PC-3 (cell line): Measurements from ENCODE around the gene DPH2. TPM values are rescaled to one million over a fixed set of nuclear protein-coding genes. Genes with fewer than 3 reads are reported as not detected.

ENCODE experiments used
- ATAC-seq: fragments of 200-7000 bp; cut with Tn5 transposase; 2 replicates; pipeline ENCODE4 v1.9.1; 2020; ENCODE audit warnings: mild to moderate bottlenecking, moderate library complexity
- BruUV-seq: library from RNA; stranded (reverse); fragments of 400-500 nt; replicated peaks from 2 replicates; lab custom pipeline; 2021; lab: Mats Ljungman, UMichigan
- CTCF ChIA-PET: fragments of 300-600 bp; sonication (Branson Sonifier 250); formaldehyde crosslinking; loops from one replicate; lab custom pipeline; 2022; ENCODE audit warnings: antibody characterized with exemption; lab: Charles Lee
- POLR2A ChIA-PET: fragments of 300-600 bp; sonication (Branson Sonifier 250); formaldehyde crosslinking; loops from one replicate; lab custom pipeline; 2022; ENCODE audit warnings: antibody characterized with exemption; ENCODE audit not compliant: unreplicated experiment; lab: Charles Lee
- DNase-seq: peaks from one replicate; pipeline ENCODE4 v3.0.0-alpha.2; 2015
- H2AFZ ChIP-seq: fragments of 300-600 bp; sonication (generic); 2 replicates; pipeline ENCODE4 v1.6.0; 2016; ENCODE audit warnings: antibody characterized with exemption, low read length
- H3F3A ChIP-seq: fragments of 300-600 bp; sonication (generic); one replicate; pipeline ENCODE4 v1.6.0; 2017; ENCODE audit warnings: antibody characterized with exemption, low read length, control low read depth, mild to moderate bottlenecking; ENCODE audit not compliant: unreplicated experiment
- H3K27ac ChIP-seq: fragments of 300-600 bp; sonication (generic); 2 replicates; pipeline ENCODE4 v1.5.1; 2016; ENCODE audit warnings: mild to moderate bottlenecking, low read length
- H3K27me3 ChIP-seq: fragments of 300-600 bp; sonication (generic); 2 replicates; pipeline ENCODE4 v1.6.1; 2016; ENCODE audit warnings: low read length, mixed read lengths
- H3K36me3 ChIP-seq: fragments of 300-600 bp; sonication (generic); 2 replicates; pipeline ENCODE4 v1.6.1; 2016; ENCODE audit warnings: low read depth, mixed run types, low read length, mixed read lengths
- H3K4me1 ChIP-seq: fragments of 300-600 bp; sonication (generic); 2 replicates; pipeline ENCODE4 v1.5.1; 2016; ENCODE audit warnings: low read length; ENCODE audit not compliant: insufficient read depth
- H3K4me2 ChIP-seq: fragments of 300-600 bp; sonication (generic); 2 replicates; pipeline ENCODE4 v1.6.0; 2016; ENCODE audit warnings: low read length
- H3K4me3 ChIP-seq: fragments of 300-600 bp; sonication (generic); 2 replicates; pipeline ENCODE4 v1.5.1; 2016; ENCODE audit warnings: mild to moderate bottlenecking, low read length, mixed read lengths
- H3K79me2 ChIP-seq: fragments of 300-600 bp; sonication (generic); 2 replicates; pipeline ENCODE4 v1.6.1; 2017; ENCODE audit warnings: low read length, mixed read lengths
- H3K9ac ChIP-seq: fragments of 300-600 bp; sonication (generic); 2 replicates; pipeline ENCODE4 v1.6.0; 2016; ENCODE audit warnings: mild to moderate bottlenecking, low read length
- H3K9me2 ChIP-seq: fragments of 300-600 bp; sonication (generic); replicated peaks from 2 replicates; pipeline ENCODE4 v1.6.1; 2016; ENCODE audit warnings: mixed run types, low read length, mixed read lengths
- H3K9me3 ChIP-seq: fragments of 300-600 bp; sonication (generic); 2 replicates; pipeline ENCODE4 v1.6.1; 2016; ENCODE audit warnings: low read length, mixed read lengths
- H4K20me1 ChIP-seq: fragments of 300-600 bp; sonication (generic); 2 replicates; pipeline ENCODE4 v1.6.1; 2016; ENCODE audit warnings: low read length, mixed read lengths
- CTCF ChIP-seq: fragments of 300-600 bp; sonication (generic); conservative IDR thresholded peaks from 2 replicates; pipeline ENCODE4 v1.5.1; 2017; ENCODE audit warnings: antibody characterized with exemption, low read depth, mild to moderate bottlenecking, low read length
- EZH2 ChIP-seq: fragments of 300-600 bp; sonication (generic); IDR thresholded peaks from one replicate; pipeline ENCODE4 v1.6.1; 2017; ENCODE audit warnings: antibody characterized with exemption, mild to moderate bottlenecking, low read length; ENCODE audit not compliant: unreplicated experiment
- EZH2phosphoT487 ChIP-seq: fragments of 300-600 bp; sonication (generic); IDR thresholded peaks from 2 replicates; pipeline ENCODE4 v1.6.1; 2018; ENCODE audit warnings: mild to moderate bottlenecking, antibody characterized with exemption, low read length, borderline replicate concordance
- intact Hi-C: fragments of 100-400 bp; cut with micrococcal nuclease; formaldehyde crosslinking; loops from 2 replicates; pipeline ENCODE4 v1.9.0; 2023
- total RNA-seq: library from RNA; depleted of rRNA; stranded (reverse); fragments of >200 nt; gene quantifications from 2 replicates; pipeline ENCODE4 v1.2.3, GENCODE V29; 2014

DPH2 gene
- total RNA-seq, 1 experiment from 2014 or later: 46.3 TPM

GRCh38 chr1:43938892-43939587 is 30.8 kb upstream of the DPH2 start:
- no TSS peak for BruUV-seq
- no peak for ATAC-seq
- CTCF ChIA-PET: no interaction called here

GRCh38 chr1:43942411-43942810 is 27.4 kb upstream of the DPH2 start:
- no peak for DNase-seq
- intact Hi-C loops: no loop called here
- Histone ChIP-seq H3K9ac (no peak overlapping the region), H3K27ac (no peak overlapping the region), H3K79me2 (peaks cover 21% of the 10 kb centered on the region), H3K9me2 (no peaks in the 10 kb centered on the region), H3K9me3 (no peaks in the 10 kb centered on the region), H3K4me3 (no peak overlapping the region), H3F3A (no peaks in the 10 kb centered on the region), H3K4me1 (peaks cover 15% of the 10 kb centered on the region), H4K20me1 (no peaks in the 10 kb centered on the region), H2AFZ (no peak overlapping the region), H3K4me2 (no peak overlapping the region), H3K36me3 (no peaks in the 10 kb centered on the region), H3K27me3 (no peaks in the 10 kb centered on the region)
- ATAC-seq: no peak
- no TSS peak for BruUV-seq
- no peak for TF ChIP-seq EZH2phosphoT487
- no peak for TF ChIP-seq CTCF
- no peak for TF ChIP-seq EZH2
- ChIA-PET CTCF (no interaction called here), POLR2A (no interaction called here)

More at GRCh38 chr1:43938892-43939587, 30.8 kb upstream of the DPH2 start:
- H3K4me2 ChIP-seq: no peak overlapping the region
- no peaks in the 10 kb centered on the region; the same call in 1 of the 2 replicates for H3K36me3 ChIP-seq
- no peaks in the 10 kb centered on the region for H3F3A ChIP-seq
- H3K4me3 ChIP-seq: no peak overlapping the region
- intact Hi-C loops: no loop called here
- POLR2A ChIA-PET: no interaction called here
- H3K9me3 ChIP-seq: no peaks in the 10 kb centered on the region
- H3K79me2 ChIP-seq: peaks cover 6% of the 10 kb centered on the region; the same call in 1 of the 2 replicates
- H4K20me1 ChIP-seq: no peaks in the 10 kb centered on the region
- H3K27me3 ChIP-seq: no peaks in the 10 kb centered on the region
- TF ChIP-seq CTCF (no peak), EZH2phosphoT487 (no peak), EZH2 (no peak)
- no peak overlapping the region for H2AFZ ChIP-seq
- no peak overlapping the region for H3K27ac ChIP-seq
- DNase-seq: no peak
- no peaks in the 10 kb centered on the region for H3K9me2 ChIP-seq
- H3K9ac ChIP-seq: no peak overlapping the region
- peaks cover 29% of the 10 kb centered on the region for H3K4me1 ChIP-seq

GRCh38 chr1:43944860-43945259 is 24.9 kb upstream of the DPH2 start:
- TF ChIP-seq EZH2 (no peak), EZH2phosphoT487 (no peak), CTCF (no peak)
- Histone ChIP-seq H3K27me3 (no peaks in the 10 kb centered on the region), H3K27ac (no peak overlapping the region), H3F3A (no peaks in the 10 kb centered on the region), H4K20me1 (no peaks in the 10 kb centered on the region), H3K4me2 (peak overlapping the region; percentile 49), H3K9me2 (no peaks in the 10 kb centered on the region), H3K9me3 (no peaks in the 10 kb centered on the region), H3K36me3 (0 out of 2 replicates have a peak, but pooled peaks cover 2% of the 10 kb centered on the region), H3K4me3 (no peak overlapping the region), H3K4me1 (peaks cover 24% of the 10 kb centered on the region), H3K79me2 (peaks cover 45% of the 10 kb centered on the region), H2AFZ (no peak overlapping the region), H3K9ac (no peak overlapping the region)
- ATAC-seq: no peak
- intact Hi-C loops: loop anchor here (5.0 kb wide), 1 partner anchor 238 kb away; the partner anchor contains the start of gene ST3GAL3
- no TSS peak for BruUV-seq
- POLR2A ChIA-PET: no interaction called here
- CTCF ChIA-PET: interaction anchor here (1.2 kb wide), 1 partner anchor 182 kb away, joined by 9 read pairs; no protein-coding TSS in a partner anchor
- DNase-seq: no peak
